Jurkat, Clone E6-1 (cell line): ENCODE measurements around the gene MEIS2.
"Not testable (repeated sequence)": the region's sequence is repeated elsewhere in the genome, so short reads cannot be mapped to it uniquely, and the experiment has no call there.

ENCODE experiments used
- DNase-seq: peaks from one replicate; pipeline ENCODE4 v3.0.0-alpha.2; 2011; ENCODE audit warnings: low read depth, low spot score
- H3K4me3 ChIP-seq: 2 replicates; pipeline ENCODE4 v1.5.1; 2011; ENCODE audit warnings: mild to moderate bottlenecking, low read length, control low read depth, moderate library complexity

MEIS2 gene

GRCh38 chr15:36996538-36997181, 103.7 kb downstream of the MEIS2 start:
- no peak for DNase-seq
- no peak overlapping the region for H3K4me3 ChIP-seq

- no peak overlapping the region for H3K4me3 ChIP-seq
- no peak for DNase-seq
These were observed 104.2 kb downstream of the MEIS2 start for GRCh38 chr15:36996121-36996520.

- DNase-seq: no peak
- H3K4me3 ChIP-seq: no peak overlapping the region
These were observed 105.6 kb downstream of the MEIS2 start for GRCh38 chr15:36994790-36995189.

DNA sequence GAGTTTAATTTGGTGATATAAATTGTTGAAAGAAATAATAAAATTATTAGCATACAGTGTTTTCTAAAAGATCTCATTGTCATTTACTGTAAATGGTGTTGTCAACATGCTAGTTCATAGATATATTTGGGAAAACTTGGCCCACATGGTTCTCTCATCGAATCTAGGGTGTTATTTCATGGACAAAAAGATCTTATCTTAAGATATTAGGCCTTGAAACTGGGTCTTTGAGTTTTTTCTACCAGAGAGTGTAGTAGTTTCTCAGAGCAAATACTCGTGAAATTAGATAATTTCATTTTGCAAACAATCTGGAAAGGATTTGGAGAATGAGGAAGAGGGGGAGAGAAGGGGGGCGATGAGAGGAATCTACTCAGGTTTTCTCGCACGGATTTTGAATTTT, 107.9 kb downstream of the MEIS2 start:
- DNase-seq: no peak
- no peak overlapping the region for H3K4me3 ChIP-seq

GRCh38 chr15:36988947-36989346, 111.4 kb downstream of the MEIS2 start:
- no peak overlapping the region for H3K4me3 ChIP-seq
- no peak for DNase-seq

- H3K4me3 ChIP-seq: no peak overlapping the region
- DNase-seq: no peak
These were observed 117.9 kb downstream of the MEIS2 start for GRCh38 chr15:36982430-36982829.

DNA sequence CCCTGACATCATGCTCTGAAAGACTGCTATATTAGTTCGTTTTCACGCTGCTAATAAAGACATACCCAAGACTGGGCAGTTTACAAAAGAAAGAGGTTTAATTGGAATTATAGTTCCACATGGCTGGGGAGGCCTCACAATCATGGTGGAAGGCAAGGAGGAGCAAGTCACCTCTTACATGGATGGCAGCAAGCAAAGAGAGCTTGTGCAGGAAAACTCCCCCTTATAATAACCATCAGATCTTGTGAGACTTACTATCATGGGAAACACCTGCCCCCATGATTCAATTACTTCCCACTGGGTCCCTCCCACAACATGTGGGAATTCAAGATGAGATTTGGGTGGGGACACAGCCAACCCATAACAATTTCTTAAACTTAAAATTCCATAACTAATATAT, 120.1 kb downstream of the MEIS2 start:
- not testable (repeated sequence) for DNase-seq, H3K4me3 ChIP-seq

GRCh38 chr15:36978625-36979024, 121.7 kb downstream of the MEIS2 start:
- no peak for DNase-seq
- H3K4me3 ChIP-seq: no peak overlapping the region

DNA sequence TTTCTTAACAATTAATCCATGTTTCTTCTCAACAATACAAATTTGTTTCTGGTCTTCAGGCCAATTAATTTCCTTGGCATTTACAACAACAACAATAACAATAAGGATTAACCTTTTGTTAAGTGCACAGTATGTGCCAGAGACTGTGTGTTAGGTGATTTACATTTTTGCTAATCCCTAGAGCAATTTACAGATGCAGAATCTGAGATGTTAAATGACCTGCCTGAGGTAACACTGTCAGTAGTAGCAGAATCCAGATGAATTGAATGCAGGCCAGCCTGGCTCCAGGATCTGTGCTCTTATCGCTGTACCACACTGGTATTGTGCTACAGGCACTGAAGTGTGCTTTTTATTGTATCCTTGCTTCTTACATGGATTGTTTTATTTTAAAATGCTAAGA, 122.2 kb downstream of the MEIS2 start:
- no peak overlapping the region for H3K4me3 ChIP-seq
- DNase-seq: no peak

- no peak for DNase-seq
- no peak overlapping the region for H3K4me3 ChIP-seq
These were observed 122.7 kb downstream of the MEIS2 start for GRCh38 chr15:36977659-36978058.

- DNase-seq: no peak
- H3K4me3 ChIP-seq: no peak overlapping the region
These were observed 127.6 kb downstream of the MEIS2 start for GRCh38 chr15:36972704-36973103.

- H3K4me3 ChIP-seq: no peak overlapping the region
- no peak for DNase-seq
These were observed 129.8 kb downstream of the MEIS2 start for GRCh38 chr15:36970522-36970921.

DNA sequence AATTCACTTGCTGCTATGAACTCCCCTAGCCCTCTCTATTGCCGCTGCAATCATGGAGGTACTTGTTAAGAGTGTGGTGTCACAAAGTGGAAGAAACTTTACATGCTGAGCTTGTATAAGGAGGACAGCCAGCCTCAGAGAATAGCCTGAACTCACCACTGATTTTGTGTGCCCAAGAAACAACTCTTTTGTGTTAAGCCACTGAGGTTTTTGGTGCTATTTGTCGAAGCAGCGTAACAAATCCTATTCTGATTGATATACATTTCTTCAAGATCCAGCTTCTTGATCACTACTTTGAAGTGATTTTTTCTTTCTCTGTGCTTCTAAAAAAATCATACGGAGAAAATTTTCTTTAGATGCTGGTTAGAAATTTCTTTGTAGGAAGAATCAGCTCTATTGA, 132.4 kb downstream of the MEIS2 start:
- H3K4me3 ChIP-seq: no peak overlapping the region
- DNase-seq: no peak

DNA sequence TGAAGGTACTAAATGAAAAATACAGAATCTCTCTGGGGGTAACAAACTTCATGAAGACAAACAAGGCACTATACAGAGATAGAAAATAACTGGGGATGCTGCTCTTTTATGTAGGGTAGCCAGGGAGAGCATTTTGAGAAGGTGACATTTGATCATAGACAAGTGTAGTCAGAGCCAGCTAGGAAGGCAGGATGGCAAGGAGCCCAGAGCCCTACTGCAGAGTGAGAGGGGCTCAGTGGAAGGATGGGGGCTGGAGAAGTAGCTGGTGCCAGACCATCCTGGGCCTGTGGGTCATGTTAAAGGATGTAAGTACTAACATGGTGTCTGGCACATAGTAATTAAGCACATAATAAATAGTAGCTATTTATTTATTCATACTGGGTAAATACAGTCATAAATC, 133.6 kb downstream of the MEIS2 start:
- no peak overlapping the region for H3K4me3 ChIP-seq
- no peak for DNase-seq

- H3K4me3 ChIP-seq: no peak overlapping the region
- DNase-seq: no peak
These were observed 134.6 kb downstream of the MEIS2 start for GRCh38 chr15:36965570-36966342.

GRCh38 chr15:36964626-36965025, 135.7 kb downstream of the MEIS2 start:
- DNase-seq: no peak
- H3K4me3 ChIP-seq: no peak overlapping the region

DNA sequence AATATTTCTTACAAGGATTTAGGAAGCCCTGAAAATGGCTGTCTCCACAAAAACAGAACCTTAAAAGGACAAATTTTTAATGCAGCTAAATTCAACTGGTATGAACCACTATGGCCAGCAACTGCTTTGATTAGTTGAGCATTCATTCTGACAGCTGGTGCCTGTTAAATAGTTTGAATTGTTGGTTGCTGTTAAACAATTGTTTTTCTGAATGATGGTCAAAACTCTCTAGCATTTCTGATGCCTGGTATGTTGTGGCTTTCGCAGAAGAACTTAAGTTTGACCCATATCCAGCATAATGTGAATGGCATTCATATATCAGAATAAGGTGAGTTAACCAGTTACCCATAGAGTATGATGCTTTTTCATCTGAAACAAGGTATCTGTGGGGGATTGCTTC, 138.4 kb downstream of the MEIS2 start:
- H3K4me3 ChIP-seq: no peak overlapping the region
- no peak for DNase-seq

DNA sequence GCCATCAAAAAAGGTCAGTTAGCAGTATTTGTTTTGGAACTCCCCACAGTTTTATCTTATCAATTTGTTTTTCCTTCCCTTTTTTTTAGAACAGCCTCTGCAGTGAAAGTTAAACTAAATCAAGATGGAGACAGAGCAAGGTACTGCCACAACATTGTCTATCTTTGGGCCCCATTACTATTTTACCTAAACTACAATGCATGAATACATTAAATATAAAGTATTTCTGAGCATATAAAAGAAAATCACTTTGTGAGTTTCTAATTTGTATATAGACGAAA, 139.5 kb downstream of the MEIS2 start:
- H3K4me3 ChIP-seq: no peak overlapping the region
- no peak for DNase-seq

GRCh38 chr15:36960179-36960946, 140.0 kb downstream of the MEIS2 start:
- H3K4me3 ChIP-seq: no peak overlapping the region
- no peak for DNase-seq

DNA sequence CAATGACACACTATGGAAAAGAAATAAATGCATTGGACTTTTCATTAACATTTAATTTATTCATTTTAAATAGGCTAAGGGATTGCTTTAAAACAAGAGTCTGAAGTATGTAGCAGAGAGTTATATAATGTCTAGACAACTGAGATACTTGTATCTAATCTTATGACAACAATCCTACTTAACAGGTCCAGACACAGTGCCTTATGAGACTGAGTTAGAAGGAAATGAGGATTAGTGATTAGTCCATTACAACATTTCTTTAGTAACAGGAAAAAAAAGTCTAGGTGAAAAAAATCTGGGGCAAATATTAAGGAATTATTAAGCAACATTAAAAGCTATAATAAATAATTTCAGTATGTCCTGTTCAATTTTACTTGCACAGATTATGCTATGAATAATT, 140.6 kb downstream of the MEIS2 start:
- no peak overlapping the region for H3K4me3 ChIP-seq
- DNase-seq: no peak
